HL-60 (cell line): Measurements from ENCODE around the gene NUCKS1.

ENCODE experiments used
- CTCF ChIP-seq: IDR thresholded peaks from one replicate; pipeline ENCODE4 v1.5.1; 2011; ENCODE audit warnings: low read length, control low read depth, inconsistent platforms; ENCODE audit not compliant: insufficient read depth
- GABPA ChIP-seq: IDR thresholded peaks from 2 replicates; pipeline ENCODE4 v1.6.1; 2012; ENCODE audit warnings: low read depth
- POLR2AphosphoS5 ChIP-seq: IDR thresholded peaks from 2 replicates; pipeline ENCODE4 v1.6.1; 2012; ENCODE audit warnings: low read depth
- REST ChIP-seq: IDR thresholded peaks from 2 replicates; pipeline ENCODE4 v1.6.1; 2012; ENCODE audit warnings: low read depth; ENCODE audit not compliant: insufficient replicate concordance
- SPI1 ChIP-seq: IDR thresholded peaks from 2 replicates; pipeline ENCODE4 v1.6.1; 2012; ENCODE audit warnings: low read depth, mild to moderate bottlenecking, borderline replicate concordance

- TF ChIP-seq CTCF (no peak), POLR2AphosphoS5 (no peak), SPI1 (no peak), GABPA (no peak), REST (no peak)
These were observed 23.3 kb downstream of the NUCKS1 start for GRCh38 chr1:205726619-205727125.
